Caco-2 (cell line): ENCODE data around the gene CD302. TPM values are rescaled to one million over a fixed set of nuclear protein-coding genes. Genes with fewer than 3 reads are reported as not detected.

Source experiments
- BruUV-seq: library from RNA; stranded (reverse); fragments of 400-500 nt; replicated peaks from 2 replicates; lab custom pipeline; 2021; lab: Mats Ljungman, UMichigan
- CTCF ChIA-PET: fragments of 300-600 bp; sonication (Branson Sonifier 250); formaldehyde crosslinking; loops from one replicate; lab custom pipeline; 2022; ENCODE audit warnings: antibody characterized with exemption; lab: Charles Lee
- POLR2A ChIA-PET: fragments of 300-600 bp; sonication (Branson Sonifier 250); formaldehyde crosslinking; loops from one replicate; lab custom pipeline; 2022; ENCODE audit warnings: antibody characterized with exemption; lab: Charles Lee
- DNase-seq, 2 experiments: peaks; one replicate each; pipeline versions ENCODE4 v3.0.0 to v3.0.0-alpha.2; 2020 to 2022
- H3K27me3 ChIP-seq: replicated peaks from 2 replicates; pipeline ENCODE4 v1.6.0; 2011; ENCODE audit warnings: low read length; ENCODE audit not compliant: control insufficient read depth, insufficient read depth
- H3K36me3 ChIP-seq: 2 replicates; pipeline ENCODE4 v1.5.1; 2011; ENCODE audit warnings: low read length; ENCODE audit not compliant: control insufficient read depth, insufficient read depth
- H3K4me1 ChIP-seq: fragments of 250-450 bp; sonication (Bioruptor Pico); 2 replicates; pipeline ENCODE4 v1.5.1; 2020; ENCODE audit warnings: mild to moderate bottlenecking
- H3K4me3 ChIP-seq: 2 replicates; pipeline ENCODE4 v1.5.1; 2011; ENCODE audit warnings: low read depth, mild to moderate bottlenecking, control low read depth, low read length
- H3K9me3 ChIP-seq: fragments of 250-450 bp; sonication (Bioruptor Pico); 2 replicates; pipeline ENCODE4 v1.5.1; 2020; ENCODE audit warnings: mild to moderate bottlenecking, moderate library complexity
- H3K27ac Mint-ChIP-seq: one replicate; pipeline ENCODE4 v1.8.0; 2022; ENCODE audit warnings: mixed read lengths; ENCODE audit not compliant: unreplicated experiment
- H3K27me3 Mint-ChIP-seq: one replicate; pipeline ENCODE4 v1.8.0; 2022; ENCODE audit warnings: mixed read lengths; ENCODE audit not compliant: insufficient read depth, unreplicated experiment
- H3K36me3 Mint-ChIP-seq: one replicate; pipeline ENCODE4 v1.8.0; 2022; ENCODE audit warnings: mild to moderate bottlenecking, mixed read lengths; ENCODE audit not compliant: insufficient read depth, unreplicated experiment
- H3K4me1 Mint-ChIP-seq: one replicate; pipeline ENCODE4 v1.8.0; 2022; ENCODE audit warnings: low read depth, mixed read lengths; ENCODE audit not compliant: unreplicated experiment
- H3K4me3 Mint-ChIP-seq: one replicate; pipeline ENCODE4 v1.8.0; 2022; ENCODE audit warnings: mild to moderate bottlenecking, moderate library complexity, mixed read lengths; ENCODE audit not compliant: unreplicated experiment
- H3K9me3 Mint-ChIP-seq: one replicate; pipeline ENCODE4 v1.8.0; 2022; ENCODE audit warnings: mixed read lengths; ENCODE audit not compliant: unreplicated experiment
- intact Hi-C: fragments of 100-400 bp; cut with micrococcal nuclease; formaldehyde crosslinking; loops from one replicate; pipeline ENCODE4 v1.10.0; 2022; ENCODE audit not compliant: unreplicated experiment
- total RNA-seq: library from RNA; stranded (reverse); gene quantifications from 2 replicates; pipeline ENCODE4 v1.2.3, GENCODE V29; 2022
- TF ChIP-seq, protein P1 (sequence below), 2 experiments: fragments of 200-600 bp in 1 of 2; IDR thresholded peaks; 1 replicate in 1 of 2; 2 replicates in 1 of 2; pipeline versions ENCODE4 v1.5.1 to v1.8.0; 2011 to 2022; ENCODE audit warnings: antibody characterized with exemption in 1 of 2, control low read depth in 1 of 2, inconsistent platforms in 1 of 2, low read depth in 1 of 2, low read length in 1 of 2, mild to moderate bottlenecking in 1 of 2, moderate library complexity in 1 of 2; ENCODE audit not compliant: insufficient read depth in 1 of 2, severe bottlenecking in 1 of 2, unreplicated experiment in 1 of 2

The CD302 gene
- total RNA-seq, 1 experiment from 2014 or later: 7.5 TPM

DNA sequence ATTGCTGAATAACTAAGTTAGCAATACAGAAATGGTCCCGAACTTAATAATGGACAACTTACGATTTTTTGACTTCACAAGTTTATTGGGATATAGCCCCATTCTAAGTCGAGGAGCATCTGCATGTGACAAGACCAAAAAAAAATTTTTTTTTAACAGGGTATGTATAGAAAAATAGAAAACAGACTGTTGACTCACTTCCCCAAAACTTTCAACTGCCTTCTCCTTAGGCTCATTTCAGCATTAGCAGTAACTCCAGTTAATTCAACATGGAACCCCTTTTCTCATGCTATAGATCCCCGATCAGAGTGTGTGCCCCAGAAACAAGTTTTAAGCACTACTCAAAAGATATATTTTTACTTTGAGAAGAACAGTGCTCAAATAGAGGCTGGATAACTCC lies 5.4 kb downstream of the CD302 start:
- no TSS peak for BruUV-seq
- no peak overlapping the region for H3K4me3 Mint-ChIP-seq
- no peak for DNase-seq
- peaks cover 3% of the 10 kb centered on the region for H3K36me3 Mint-ChIP-seq
- no peaks in the 10 kb centered on the region for H3K9me3 ChIP-seq
- H3K4me3 ChIP-seq: no peak overlapping the region
- TF ChIP-seq, protein P1, sequence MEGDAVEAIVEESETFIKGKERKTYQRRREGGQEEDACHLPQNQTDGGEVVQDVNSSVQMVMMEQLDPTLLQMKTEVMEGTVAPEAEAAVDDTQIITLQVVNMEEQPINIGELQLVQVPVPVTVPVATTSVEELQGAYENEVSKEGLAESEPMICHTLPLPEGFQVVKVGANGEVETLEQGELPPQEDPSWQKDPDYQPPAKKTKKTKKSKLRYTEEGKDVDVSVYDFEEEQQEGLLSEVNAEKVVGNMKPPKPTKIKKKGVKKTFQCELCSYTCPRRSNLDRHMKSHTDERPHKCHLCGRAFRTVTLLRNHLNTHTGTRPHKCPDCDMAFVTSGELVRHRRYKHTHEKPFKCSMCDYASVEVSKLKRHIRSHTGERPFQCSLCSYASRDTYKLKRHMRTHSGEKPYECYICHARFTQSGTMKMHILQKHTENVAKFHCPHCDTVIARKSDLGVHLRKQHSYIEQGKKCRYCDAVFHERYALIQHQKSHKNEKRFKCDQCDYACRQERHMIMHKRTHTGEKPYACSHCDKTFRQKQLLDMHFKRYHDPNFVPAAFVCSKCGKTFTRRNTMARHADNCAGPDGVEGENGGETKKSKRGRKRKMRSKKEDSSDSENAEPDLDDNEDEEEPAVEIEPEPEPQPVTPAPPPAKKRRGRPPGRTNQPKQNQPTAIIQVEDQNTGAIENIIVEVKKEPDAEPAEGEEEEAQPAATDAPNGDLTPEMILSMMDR (IDR thresholded peaks at IDR 0.05; ENCODE audit: insufficient read depth in 1 of 2, low read depth in 1 of 2, low read length in 1 of 2, severe bottlenecking in 1 of 2, unreplicated experiment in 1 of 2): no peak
- no peaks in the 10 kb centered on the region for H3K27me3 Mint-ChIP-seq
- no peak overlapping the region for H3K27ac Mint-ChIP-seq
- H3K9me3 Mint-ChIP-seq: no peaks in the 10 kb centered on the region
- intact Hi-C loops: no loop called here
- ChIA-PET POLR2A (no interaction called here), CTCF (no interaction called here)
- no peaks in the 10 kb centered on the region for H3K27me3 ChIP-seq
- peaks cover 23% of the 10 kb centered on the region for H3K4me1 ChIP-seq
- no peaks in the 10 kb centered on the region for H3K36me3 ChIP-seq
- H3K4me1 Mint-ChIP-seq: peaks cover 18% of the 10 kb centered on the region

DNA sequence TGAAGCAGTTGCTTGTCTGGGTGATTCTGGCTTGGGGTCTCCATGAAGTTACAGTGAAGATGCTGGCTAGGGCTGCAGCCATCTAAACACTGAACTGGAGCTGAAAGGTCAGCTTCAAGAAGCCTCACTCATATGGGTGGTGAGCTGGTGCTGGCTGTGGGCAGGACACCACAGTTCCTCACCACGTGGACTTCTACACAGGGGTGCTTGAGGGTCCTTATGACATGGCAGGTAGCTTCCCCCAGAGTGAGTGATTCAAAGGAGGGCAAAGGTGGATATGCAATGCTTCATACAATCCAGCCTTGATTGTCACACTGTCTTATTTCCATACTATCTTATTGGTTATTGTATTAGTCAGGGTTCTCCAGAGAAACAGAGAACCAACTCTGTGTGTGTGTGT lies 6.0 kb downstream of the CD302 start:
- no peak overlapping the region for H3K4me3 ChIP-seq
- no peak overlapping the region for H3K4me3 Mint-ChIP-seq
- intact Hi-C loops: no loop called here
- peaks cover 24% of the 10 kb centered on the region for H3K4me1 ChIP-seq
- no peaks in the 10 kb centered on the region for H3K27me3 Mint-ChIP-seq
- no peaks in the 10 kb centered on the region for H3K36me3 ChIP-seq
- no TSS peak for BruUV-seq
- peaks cover 22% of the 10 kb centered on the region for H3K4me1 Mint-ChIP-seq
- no peaks in the 10 kb centered on the region for H3K27me3 ChIP-seq
- no peaks in the 10 kb centered on the region for H3K36me3 Mint-ChIP-seq
- H3K9me3 ChIP-seq: no peaks in the 10 kb centered on the region
- DNase-seq: no peak
- ChIA-PET CTCF (no interaction called here), POLR2A (no interaction called here)
- no peak overlapping the region for H3K27ac Mint-ChIP-seq
- no peaks in the 10 kb centered on the region for H3K9me3 Mint-ChIP-seq
- TF ChIP-seq, protein P1 (IDR thresholded peaks at IDR 0.05; ENCODE audit: insufficient read depth in 1 of 2, low read depth in 1 of 2, low read length in 1 of 2, severe bottlenecking in 1 of 2, unreplicated experiment in 1 of 2): no peak

DNA sequence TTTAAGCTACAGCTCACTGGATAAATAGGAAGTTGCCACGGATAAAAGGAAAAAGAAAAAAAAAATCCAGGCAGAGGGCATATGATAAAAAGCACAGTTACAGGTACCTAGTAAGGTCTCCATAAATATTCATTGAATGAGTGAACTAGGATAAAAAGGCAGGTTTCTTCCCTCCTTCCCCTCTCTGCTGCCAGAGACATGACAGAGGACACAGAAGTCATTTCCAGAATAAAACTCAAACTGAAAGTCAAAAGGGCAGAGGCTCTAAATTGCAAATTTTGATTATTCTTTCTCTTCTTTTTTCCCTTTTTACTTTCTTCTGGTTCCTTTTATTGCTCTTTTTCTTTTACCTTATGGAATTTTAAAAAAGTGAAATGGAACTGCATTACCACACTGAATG lies 7.7 kb downstream of the CD302 start:
- intact Hi-C loops: no loop called here

More for the DNA sequence above, 7.7 kb downstream of the CD302 start:
- no peak for DNase-seq
- TF ChIP-seq, protein P1 (IDR thresholded peaks at IDR 0.05; ENCODE audit: insufficient read depth in 1 of 2, low read depth in 1 of 2, low read length in 1 of 2, severe bottlenecking in 1 of 2, unreplicated experiment in 1 of 2): no peak
- BruUV-seq: no TSS peak
- H3K36me3 ChIP-seq: no peaks in the 10 kb centered on the region
- H3K27ac Mint-ChIP-seq: no peak overlapping the region
- H3K4me1 Mint-ChIP-seq: peaks cover 18% of the 10 kb centered on the region
- POLR2A ChIA-PET: no interaction called here
- H3K9me3 ChIP-seq: no peaks in the 10 kb centered on the region
- no peaks in the 10 kb centered on the region for H3K9me3 Mint-ChIP-seq
- H3K36me3 Mint-ChIP-seq: no peaks in the 10 kb centered on the region
- no peak overlapping the region for H3K4me3 Mint-ChIP-seq
- CTCF ChIA-PET: no interaction called here
- H3K27me3 Mint-ChIP-seq: no peaks in the 10 kb centered on the region
- H3K4me3 ChIP-seq: no peak overlapping the region
- no peaks in the 10 kb centered on the region for H3K27me3 ChIP-seq
- peaks cover 12% of the 10 kb centered on the region for H3K4me1 ChIP-seq
